ENCODE data around the gene GRB10.

DNA sequence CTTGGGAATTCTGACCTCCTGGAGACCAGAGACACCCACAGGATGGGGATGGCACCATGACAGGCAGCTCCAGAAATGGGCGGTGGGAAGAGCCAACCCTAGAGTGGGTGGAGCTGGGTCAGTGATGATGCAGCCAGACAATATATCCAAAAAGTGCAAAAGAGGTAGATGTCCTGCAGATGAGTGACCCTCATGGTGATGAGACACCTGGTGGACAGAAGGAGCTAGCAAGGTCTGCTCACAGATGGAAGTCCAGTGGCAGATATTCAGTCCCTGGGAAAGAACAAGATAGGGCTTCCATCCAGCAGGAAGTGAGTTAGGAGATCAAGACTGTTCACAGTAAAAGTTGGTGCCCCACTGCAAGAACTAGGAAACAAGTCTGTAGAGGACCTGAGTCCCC, 19.2 kb upstream of the GRB10 start:
- no peak for TF ChIP-seq POLR2A (IDR thresholded peaks at IDR 0.05)
- TF ChIP-seq, protein P1, sequence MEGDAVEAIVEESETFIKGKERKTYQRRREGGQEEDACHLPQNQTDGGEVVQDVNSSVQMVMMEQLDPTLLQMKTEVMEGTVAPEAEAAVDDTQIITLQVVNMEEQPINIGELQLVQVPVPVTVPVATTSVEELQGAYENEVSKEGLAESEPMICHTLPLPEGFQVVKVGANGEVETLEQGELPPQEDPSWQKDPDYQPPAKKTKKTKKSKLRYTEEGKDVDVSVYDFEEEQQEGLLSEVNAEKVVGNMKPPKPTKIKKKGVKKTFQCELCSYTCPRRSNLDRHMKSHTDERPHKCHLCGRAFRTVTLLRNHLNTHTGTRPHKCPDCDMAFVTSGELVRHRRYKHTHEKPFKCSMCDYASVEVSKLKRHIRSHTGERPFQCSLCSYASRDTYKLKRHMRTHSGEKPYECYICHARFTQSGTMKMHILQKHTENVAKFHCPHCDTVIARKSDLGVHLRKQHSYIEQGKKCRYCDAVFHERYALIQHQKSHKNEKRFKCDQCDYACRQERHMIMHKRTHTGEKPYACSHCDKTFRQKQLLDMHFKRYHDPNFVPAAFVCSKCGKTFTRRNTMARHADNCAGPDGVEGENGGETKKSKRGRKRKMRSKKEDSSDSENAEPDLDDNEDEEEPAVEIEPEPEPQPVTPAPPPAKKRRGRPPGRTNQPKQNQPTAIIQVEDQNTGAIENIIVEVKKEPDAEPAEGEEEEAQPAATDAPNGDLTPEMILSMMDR (IDR thresholded peaks at IDR 0.05 in 4 of 5, conservative IDR thresholded peaks at IDR 0.05 in 1 of 5), result peak in 2 of 5 experiments; percentile 10 to 36
